Muscle layer of duodenum (tissue), 2 donors: Measurements from ENCODE around the gene RIPK3.

Source experiments
- H3K27ac ChIP-seq: one replicate; pipeline ENCODE4 v1.7.0; 2013; ENCODE audit warnings: mild to moderate bottlenecking, low read length
- H3K27me3 ChIP-seq: one replicate; pipeline ENCODE4 v1.7.0; 2013; ENCODE audit warnings: low read depth, mild to moderate bottlenecking, control low read depth, low read length
- H3K36me3 ChIP-seq, 2 donors: one replicate each; pipeline ENCODE4 v1.7.0; 2013; ENCODE audit warnings: low read length in 2 of 2, control low read depth in 1 of 2, mild to moderate bottlenecking in 1 of 2; ENCODE audit not compliant: insufficient read depth in 2 of 2, control insufficient read depth in 1 of 2
- H3K4me1 ChIP-seq, 2 donors: one replicate each; pipeline ENCODE4 v1.7.0; 2013; ENCODE audit warnings: low read length in 2 of 2, mild to moderate bottlenecking in 2 of 2, control low read depth in 1 of 2, moderate library complexity in 1 of 2; ENCODE audit not compliant: insufficient read depth in 2 of 2, control insufficient read depth in 1 of 2
- H3K4me3 ChIP-seq, 2 donors: one replicate each; pipeline ENCODE4 v1.7.0; 2013; ENCODE audit warnings: low read length in 2 of 2, low read depth in 1 of 2, mild to moderate bottlenecking in 1 of 2
- H3K9me3 ChIP-seq, 2 donors: one replicate each; pipeline ENCODE4 v1.7.0; 2013; ENCODE audit warnings: low read length in 2 of 2, control low read depth in 1 of 2, mild to moderate bottlenecking in 1 of 2; ENCODE audit not compliant: control insufficient read depth in 1 of 2
- donor health status: healthy.

RIPK3 gene

DNA sequence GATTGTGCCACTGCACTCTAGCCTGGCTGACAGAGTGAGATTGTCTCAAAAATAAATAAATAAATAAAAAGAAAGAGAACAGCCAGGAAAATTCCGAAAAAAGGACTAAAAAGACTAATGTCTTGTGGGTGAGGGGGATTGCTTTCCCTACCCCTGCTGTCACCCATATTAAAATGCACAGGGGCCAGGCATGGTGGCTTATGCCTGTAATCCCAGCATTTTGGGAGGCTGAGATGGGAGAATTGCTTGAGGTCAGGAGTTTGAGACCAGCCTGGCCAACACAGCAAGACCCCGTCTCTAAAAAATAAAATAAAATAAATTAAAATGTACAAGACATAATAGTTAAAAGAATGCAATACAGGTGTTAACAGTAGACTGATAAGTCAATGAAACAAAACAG lies 46.3 kb downstream of the RIPK3 start:
- H3K4me1 ChIP-seq, result peaks cover 0 to 9% of the 10 kb centered on the region in 2 donors
- H3K9me3 ChIP-seq, result no peaks in the 10 kb centered on the region
- no peak overlapping the region for H3K27ac ChIP-seq
- H3K36me3 ChIP-seq, result peaks cover 44 to 49% of the 10 kb centered on the region in 2 donors
- H3K4me3 ChIP-seq, result no peak overlapping the region
- H3K27me3 ChIP-seq, result no peaks in the 10 kb centered on the region

DNA sequence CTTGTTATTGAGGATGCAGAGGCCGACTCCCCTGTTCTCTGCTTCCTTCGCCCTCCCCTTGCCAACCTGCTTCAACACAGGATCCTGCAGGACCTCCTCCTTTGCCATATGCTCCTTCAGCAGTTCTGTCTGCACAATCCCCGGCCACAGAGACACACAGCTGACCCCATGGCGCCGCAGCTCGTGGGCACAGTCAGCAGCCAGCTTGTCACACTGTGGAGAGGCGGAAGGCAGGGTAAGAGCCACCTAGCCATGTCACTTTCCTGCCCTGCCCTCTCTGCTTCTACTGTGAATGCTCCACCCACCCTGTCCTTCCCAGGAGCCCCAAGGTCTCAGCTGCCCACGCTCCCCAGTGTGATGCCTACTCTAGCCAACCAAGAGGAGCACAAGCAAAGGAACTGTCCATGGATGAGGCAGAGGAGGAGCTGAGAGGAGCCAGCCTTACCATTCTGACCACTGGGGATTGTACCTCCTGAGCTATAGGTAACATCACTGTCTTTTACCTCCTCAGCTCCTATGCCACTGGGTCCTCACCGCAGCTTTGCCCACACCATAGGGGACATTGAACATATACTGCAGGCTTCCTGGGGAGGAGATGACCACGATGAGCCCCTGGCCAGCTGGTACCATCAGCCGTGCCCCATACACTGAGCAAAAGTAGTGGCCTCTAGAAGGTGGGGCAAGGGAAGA lies 47.5 kb downstream of the RIPK3 start:
- H3K27ac ChIP-seq, result no peak overlapping the region
- no peaks in the 10 kb centered on the region for H3K9me3 ChIP-seq
- H3K27me3 ChIP-seq, result no peaks in the 10 kb centered on the region
- H3K4me3 ChIP-seq, result no peak overlapping the region
- H3K4me1 ChIP-seq, result peaks cover 0 to 8% of the 10 kb centered on the region in 2 donors
- peaks cover 44 to 49% of the 10 kb centered on the region in 2 donors for H3K36me3 ChIP-seq

DNA sequence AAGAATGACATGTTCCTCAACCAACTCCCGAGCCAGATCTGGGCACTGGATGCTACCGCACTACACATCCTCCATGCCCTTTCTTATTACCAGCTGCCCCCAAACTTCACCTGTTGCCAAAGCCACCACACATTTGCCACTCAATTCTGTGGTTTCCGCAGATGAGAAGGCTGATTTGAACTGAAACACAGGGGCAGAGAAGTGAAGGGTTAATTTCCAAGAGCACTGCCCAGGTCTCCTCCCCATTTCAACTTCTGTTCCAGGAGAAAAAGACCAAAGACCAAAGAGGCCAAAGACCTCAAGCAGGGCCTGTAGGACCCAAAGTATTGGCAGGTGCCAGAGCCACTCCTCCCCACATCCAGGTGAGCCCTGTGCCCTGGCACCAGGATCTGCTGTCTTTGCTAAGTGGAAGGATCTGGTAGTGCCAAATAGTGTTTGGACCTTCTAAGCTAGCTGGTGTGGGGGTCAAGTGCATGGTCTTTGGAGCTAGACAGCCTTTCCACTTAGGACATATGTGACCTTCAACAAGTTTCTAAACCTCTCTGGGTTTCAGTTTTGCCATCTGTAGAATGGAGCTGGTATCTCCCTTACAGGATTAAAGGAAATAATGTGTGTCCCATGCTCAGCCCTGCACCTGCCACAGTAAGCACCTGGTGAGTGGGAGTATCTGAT lies 48.2 kb downstream of the RIPK3 start:
- no peak overlapping the region for H3K27ac ChIP-seq
- no peaks in the 10 kb centered on the region for H3K27me3 ChIP-seq
- H3K36me3 ChIP-seq, result peaks cover 44 to 49% of the 10 kb centered on the region in 2 donors
- no peaks in the 10 kb centered on the region for H3K9me3 ChIP-seq
- H3K4me3 ChIP-seq, result no peak overlapping the region
- peaks cover 0 to under 1% of the 10 kb centered on the region in 2 donors for H3K4me1 ChIP-seq

DNA sequence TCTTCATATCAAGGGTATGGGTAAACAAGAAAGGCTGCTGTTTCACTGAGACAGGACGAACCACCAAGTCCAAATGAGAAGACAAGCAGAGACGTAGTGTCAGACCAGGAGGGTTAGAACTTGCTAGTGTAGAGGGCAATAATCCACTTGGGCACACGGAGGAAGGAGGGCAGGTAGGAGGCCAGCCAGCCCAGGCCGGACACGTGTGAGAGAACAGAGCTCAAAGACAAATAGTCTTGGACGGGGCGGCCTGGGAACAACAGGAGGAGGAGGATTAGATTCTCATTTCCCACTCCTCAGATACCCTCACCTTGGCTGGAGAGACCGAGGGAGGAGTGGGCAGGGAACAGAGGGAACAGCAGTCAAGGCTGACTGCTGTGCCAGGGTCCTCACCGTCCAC lies 49.0 kb downstream of the RIPK3 start:
- Histone ChIP-seq H3K9me3 (no peaks in the 10 kb centered on the region), H3K4me3 (no peak overlapping the region), H3K36me3 (peaks cover 40 to 42% of the 10 kb centered on the region in 2 donors), H3K27me3 (no peaks in the 10 kb centered on the region), H3K27ac (no peak overlapping the region), H3K4me1 (no peaks in the 10 kb centered on the region)

DNA sequence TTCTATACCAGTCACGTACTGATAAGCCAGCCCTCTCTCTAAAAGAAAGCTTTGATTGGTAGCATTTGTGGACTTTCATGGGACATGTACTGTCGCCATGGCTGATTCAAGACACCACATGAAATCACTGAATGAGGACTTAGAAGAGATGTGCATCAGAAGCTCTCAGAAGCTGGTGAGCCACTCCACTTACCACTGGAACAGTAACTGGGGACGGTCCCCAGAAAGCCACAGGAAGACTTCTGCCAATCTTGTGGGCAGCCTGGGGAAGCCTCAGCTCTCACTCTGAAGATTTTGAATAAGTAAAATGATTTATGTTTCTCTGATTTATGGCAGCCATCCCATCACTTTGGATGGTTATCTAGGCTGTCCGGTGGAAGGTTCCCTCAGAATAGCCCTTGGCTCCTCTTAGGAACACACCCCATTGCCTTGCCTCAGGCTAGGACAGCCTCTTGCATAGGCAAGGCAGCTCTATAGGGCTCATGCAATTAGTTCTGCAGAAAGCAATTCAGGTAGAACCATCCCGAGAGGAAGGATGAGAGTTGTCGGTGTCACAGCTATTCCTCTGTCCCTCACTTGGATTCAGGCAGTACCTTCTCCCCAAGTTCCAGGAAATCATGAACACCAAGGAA lies 50.0 kb downstream of the RIPK3 start:
- H3K36me3 ChIP-seq, result peaks cover 35 to 36% of the 10 kb centered on the region in 2 donors
- H3K4me1 ChIP-seq, result no peaks in the 10 kb centered on the region
- no peak overlapping the region for H3K27ac ChIP-seq
- H3K4me3 ChIP-seq, result no peak overlapping the region
- H3K9me3 ChIP-seq, result no peaks in the 10 kb centered on the region
- no peaks in the 10 kb centered on the region for H3K27me3 ChIP-seq

DNA sequence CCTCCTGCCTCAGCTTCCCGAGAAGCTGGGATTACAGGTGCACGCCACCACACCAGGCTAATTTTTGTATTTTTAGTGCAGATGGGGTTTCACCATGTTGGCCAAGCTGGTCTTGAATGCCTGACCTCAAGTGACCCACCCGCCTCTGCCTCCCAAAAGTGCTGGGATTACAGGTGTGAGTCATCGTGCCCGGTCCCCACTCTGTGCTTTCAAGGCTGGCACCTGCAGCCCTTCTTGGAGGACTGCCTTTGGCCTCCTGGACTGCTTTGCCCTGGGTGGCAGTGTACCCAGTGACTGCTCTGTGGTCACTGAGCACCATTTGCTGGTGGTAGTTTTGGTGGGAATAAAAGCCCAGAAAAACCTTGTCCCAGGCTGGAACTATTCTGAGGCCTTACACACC lies 52.8 kb downstream of the RIPK3 start:
- H3K27ac ChIP-seq, result no peak overlapping the region
- H3K9me3 ChIP-seq, result no peaks in the 10 kb centered on the region
- peaks cover 26 to 28% of the 10 kb centered on the region in 2 donors for H3K36me3 ChIP-seq
- no peaks in the 10 kb centered on the region for H3K4me1 ChIP-seq
- H3K27me3 ChIP-seq, result no peaks in the 10 kb centered on the region
- no peak overlapping the region for H3K4me3 ChIP-seq
